HG02571 (cell line): ENCODE measurements around the gene ETV5.

ENCODE experiments used
- ATAC-seq: cut with Tn5 transposase; IDR thresholded peaks from one replicate; pipeline ENCODE4 v1.9.1; 2021; ENCODE audit warnings: mild to moderate bottlenecking, moderate library complexity; ENCODE audit not compliant: unreplicated experiment

Gene ETV5

DNA sequence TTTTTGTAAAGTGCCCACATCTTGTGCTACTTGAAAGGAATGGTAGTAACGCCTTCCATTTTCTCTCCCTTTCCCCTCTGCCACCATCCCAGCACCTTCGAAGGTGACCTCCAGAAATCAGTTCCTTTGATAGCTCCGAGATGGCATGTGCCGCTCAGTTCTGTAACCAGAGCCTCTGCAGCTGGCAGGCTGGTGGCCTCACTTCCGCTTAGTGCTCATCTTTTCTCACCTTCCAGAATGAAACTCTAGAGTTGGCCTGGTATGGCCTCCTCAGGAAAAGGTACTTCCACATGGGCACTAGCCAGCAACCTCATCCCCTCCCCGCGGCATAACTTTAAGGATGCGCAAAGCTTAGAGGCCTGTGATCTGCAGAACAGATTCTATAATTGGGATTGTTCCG, 38.8 kb downstream of the ETV5 start:
- ATAC-seq = no peak

DNA sequence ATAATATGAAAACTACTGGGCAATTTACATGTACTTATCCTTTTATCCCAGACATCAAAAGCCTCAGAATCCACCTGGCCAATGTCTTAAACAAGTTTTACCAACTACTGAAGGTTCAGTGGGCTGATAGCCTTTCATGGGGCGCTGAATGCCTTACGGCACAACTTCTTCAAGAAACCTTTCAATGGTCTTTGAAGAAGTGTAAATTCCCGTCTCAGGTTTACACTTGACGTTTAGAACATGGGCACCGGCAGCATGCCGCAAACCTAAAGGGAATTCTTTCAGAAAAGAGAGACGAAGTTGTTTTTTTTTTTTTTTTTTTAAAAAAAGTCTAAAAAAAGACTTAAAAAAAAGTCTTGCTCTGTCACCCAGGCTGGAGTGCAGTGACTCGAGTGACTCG, 39.7 kb downstream of the ETV5 start:
- no peak for ATAC-seq

DNA sequence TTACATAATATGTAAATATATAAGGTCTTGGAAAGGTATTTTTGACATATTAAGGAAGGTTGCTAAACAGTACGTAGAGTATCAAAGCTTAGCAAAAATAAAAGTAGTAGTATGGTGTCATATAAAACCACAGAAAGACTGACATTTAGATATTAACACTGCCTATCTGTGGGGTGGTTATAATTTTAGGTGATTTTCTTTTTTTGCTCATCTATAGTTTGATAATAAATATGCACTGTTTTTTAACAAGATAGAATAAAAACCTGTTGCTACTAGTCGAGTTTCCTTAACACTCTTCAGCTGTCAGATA, 40.7 kb downstream of the ETV5 start:
- ATAC-seq = no peak

DNA sequence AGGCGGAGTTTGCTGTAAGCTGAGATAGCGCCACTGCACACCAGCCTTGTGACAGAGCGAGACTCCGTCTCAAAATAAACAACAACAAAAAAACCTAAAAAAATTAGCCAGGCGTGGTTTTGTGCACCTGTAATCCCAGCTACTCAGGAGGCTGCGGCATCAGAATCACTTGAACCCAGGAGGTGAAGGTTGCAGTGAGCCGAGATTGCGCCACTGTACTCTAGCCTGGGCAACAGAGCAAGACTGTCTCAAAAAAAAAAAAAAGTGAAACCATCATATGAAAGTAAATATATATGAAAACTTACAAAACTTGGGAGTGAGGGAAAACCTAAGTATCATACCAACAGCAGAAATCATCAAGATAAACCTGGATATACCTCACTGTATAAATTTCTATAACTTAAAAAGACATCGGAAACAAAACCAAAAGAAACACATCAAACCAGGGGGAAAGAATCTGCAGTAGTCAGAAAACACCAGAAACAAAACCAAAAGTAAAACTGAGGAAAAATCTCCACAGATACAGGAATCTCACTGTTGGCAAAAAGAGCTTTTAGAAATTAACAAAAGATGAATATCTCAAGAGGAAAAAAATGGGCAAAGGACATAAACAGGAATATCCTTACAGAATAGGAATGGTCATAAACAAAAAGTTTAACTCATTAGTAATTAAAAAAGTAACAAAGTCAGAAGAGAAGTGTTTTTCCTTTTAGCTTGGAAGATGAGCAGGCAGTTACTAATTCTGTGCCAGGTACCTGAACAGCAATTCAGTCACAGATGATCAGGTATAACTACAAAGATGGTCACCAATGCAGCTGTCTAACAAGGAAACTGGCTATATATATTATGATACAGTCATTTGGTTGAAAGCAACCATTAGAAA, 41.3 kb downstream of the ETV5 start:
- ATAC-seq = no peak

DNA sequence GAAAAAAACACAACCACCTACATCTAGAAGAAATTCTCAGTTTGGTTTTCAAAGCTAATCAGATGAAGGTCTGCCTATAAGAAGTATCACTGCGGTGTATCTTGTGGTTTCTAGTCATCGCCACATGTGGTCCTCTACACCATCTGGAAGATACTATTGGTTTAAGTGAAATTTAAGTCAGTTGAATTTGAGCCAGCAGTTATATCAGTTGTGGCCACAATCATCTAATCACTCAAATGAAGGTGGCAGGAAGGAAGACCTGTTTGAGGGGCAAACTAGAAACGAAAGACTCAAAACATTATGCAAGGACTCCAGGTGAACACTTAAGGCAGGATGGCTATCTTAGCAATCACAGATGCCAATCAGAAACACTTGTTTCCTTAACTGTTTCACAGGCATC, 48.7 kb downstream of the ETV5 start:
- peak; percentile 79 for ATAC-seq

DNA sequence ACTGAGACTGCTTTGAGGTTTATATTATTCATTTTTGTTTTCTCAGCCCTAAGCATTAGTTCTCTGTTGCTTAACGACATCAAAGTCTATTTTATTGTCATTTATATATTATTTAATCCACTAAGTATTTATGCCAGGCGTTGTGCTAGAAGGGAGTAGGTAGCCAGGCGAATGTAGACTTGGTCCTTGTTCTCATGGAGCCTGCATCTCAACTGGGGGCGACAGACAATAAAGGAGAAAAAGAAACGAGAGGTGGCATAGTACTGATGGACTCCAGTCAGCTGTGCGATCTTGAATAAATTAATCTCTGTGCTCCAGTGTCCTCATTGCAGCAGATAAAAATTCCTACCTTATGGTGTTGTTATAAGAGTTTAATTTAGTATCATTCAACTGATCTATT, 49.7 kb downstream of the ETV5 start:
- no peak for ATAC-seq

DNA sequence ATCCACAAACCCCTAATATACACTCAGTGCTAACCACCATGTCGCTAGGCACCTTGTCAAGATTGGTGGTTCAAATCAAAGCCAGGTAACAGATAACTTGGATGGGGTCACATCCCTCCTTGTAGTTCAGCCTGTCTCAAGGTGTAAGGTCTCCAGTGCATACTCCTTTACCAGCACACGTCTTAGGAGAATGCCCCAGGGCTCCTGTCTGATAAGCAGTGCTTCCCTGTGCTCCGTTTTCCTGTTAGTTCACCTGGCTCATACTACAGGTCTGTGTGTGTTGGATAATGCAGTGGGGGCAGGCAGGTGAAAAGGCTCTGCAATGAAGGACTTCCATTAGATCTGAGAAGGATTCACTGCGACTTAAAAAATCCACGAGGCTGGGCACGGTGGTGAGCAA, 50.7 kb downstream of the ETV5 start:
- no peak for ATAC-seq

DNA sequence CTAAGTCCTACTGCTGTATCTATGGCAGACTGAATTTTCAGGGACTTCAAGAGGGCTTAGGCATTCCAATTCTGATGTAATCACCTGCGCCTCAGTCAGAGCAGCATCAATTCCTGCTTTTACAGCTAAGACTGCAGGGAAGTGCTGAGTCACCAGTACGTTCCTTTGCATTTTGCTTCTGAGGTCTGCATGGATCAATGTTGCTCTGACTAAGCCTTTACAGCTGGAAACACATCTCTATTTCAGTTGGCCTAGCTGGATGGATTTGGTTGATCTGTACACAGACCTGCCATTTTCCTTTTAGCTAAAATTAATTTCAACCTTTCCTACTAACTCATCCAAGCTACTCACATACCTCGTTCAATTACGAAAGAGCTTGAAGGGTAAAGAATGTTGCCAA, 51.3 kb downstream of the ETV5 start:
- ATAC-seq = no peak

DNA sequence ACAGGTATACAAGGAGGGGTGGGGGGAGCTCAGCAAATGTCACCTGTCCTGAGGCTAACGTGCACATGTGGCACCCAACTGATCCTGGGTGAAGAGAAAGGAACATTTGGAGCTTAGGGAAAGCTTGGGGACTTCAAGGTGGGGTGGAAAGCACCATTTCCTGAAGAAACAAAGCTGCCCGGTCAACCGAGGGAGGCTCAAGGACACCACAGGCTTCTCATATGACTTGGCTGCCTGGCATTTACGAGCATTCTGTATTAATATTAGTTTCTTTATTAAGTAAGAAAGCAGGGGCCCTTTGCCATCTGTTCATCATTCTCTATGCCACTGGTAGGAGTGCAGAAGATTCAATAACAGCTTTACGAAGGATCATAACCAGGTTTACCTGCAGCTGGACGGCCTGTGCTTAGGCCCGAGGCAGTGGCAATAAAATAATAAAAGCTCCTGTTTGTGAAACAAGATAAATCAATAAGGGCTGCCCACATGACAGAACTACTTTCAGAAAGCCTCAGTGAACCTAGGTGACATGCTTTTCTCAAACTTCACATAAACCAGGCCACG, 54.0 kb downstream of the ETV5 start:
- no peak for ATAC-seq

DNA sequence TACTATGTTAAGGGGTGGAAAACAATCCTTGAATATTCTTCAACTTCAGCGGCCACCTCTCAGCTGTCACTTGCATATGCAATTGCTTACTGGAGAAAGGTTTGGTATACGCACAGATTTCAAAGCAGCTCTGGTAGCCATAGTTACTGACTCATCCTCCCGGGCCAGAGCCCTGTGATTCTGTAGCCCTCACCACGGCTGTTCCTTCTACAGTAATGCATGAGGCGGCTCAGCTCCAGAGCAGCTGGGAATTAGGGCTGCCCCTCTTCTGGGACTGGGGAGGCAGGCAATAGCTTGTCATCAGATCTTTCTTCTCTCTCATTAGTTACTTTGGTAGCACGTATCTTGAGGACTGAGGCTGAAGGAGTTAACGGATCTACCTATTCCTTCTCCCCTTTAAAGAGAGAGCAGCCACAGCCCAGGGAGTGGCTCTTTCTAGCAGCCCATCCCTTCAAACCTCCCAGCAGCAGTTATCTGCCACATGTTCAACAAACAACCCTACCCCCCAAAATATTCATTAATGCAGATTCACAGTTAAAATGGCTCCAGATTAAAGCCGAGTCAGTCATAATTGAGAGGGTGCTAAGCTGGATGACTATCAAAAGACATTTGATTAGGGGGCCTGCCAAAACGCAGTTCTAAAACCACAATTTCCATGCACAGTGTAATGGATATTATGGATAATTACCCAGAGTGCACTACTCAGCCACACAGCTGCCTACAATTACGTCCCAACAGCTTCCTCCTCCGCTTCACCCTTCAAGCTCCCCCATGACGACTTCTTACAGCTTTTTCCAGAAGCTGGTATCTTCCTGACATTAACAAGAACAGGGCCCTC, 54.7 kb downstream of the ETV5 start:
- no peak for ATAC-seq

DNA sequence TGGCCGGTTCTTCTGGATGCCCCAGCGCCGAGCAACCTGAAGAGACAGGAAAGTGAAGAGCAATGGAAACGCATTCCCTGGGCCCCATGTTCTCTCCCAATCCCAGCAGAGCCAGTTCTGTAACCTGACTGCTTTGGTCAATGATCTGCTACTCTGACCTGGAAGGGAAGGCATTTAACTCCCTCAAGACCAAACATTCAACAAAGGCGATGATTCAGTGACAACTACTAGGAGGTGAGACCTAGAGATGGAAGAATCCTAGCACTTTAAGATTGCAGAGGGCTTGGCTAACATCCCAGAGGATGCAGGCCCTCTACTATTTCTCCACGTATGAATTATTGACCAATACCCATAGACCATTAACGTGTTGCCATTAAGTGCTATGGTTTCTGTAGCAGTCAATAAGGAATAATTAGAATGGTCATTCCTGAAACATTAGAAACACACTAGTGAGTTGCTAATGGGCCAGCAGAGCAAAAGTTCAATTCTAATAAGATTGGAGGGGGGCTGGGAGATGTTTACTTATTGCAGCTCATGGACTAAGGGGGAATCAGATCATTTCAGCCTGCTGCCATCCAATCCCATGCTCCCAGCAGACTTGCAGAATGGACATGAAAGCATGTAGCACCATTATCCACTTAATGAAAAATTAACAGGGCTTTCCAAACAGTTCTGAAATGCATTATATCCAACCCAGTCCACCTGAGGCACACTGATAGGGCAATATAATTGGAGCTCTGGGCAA, 56.6 kb downstream of the ETV5 start:
- no peak for ATAC-seq

DNA sequence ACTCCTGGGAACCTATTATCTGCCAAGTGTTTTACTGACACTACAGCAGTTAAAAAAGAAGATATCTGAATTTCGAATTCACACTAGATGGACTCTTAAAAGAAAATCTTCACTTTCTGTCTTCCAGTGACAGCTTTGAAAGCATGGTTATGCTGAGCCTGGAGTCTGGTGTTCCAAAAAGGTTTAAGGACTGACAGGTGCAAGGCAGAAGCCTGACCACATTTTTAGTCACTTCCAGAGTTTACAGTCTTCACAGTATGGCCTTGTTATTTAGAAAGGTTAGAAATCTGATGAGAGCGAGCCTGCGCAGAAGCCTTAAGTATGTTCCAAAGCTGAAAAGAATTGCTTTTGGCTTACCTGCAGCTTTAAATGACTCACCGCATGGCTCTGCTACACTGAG, 59.9 kb downstream of the ETV5 start:
- no peak for ATAC-seq

DNA sequence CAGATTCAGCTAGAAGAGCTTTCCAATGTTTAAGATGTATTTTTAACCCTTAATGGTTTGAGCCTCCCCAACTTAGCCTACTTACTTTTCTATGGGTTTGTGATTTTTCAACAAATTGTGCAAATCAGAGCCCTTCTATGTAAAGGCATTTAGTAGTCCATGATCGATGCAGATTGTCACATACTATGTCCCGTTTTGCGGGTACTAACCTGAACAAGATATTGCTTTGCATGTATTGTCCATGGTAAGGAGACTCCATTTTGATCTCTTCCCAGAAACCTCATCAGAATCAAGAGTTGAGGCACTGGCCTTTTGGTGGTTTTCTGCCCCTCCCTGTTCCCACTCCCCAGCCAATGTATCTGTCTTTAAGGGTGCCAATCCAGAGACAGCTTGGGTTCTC, 60.8 kb downstream of the ETV5 start:
- no peak for ATAC-seq

DNA sequence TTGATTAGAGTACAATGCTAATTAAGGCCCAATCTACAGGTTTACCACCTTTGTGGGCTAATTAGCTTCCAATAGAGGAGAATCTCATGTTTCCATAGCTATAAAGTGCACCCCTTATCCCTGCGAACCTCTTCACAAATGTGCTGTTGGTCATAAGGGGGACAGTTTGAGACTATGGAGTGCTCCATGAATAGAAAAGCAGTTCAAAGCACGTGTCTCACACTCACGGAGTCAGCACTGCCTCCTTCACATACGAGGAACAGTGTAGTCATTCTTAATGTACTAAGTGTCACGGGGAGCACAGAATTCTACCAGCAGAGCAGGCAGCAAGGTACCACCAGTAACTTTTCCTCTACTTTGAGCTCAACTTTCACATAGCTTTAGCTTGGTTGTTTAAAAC, 62.1 kb downstream of the ETV5 start:
- ATAC-seq = no peak

DNA sequence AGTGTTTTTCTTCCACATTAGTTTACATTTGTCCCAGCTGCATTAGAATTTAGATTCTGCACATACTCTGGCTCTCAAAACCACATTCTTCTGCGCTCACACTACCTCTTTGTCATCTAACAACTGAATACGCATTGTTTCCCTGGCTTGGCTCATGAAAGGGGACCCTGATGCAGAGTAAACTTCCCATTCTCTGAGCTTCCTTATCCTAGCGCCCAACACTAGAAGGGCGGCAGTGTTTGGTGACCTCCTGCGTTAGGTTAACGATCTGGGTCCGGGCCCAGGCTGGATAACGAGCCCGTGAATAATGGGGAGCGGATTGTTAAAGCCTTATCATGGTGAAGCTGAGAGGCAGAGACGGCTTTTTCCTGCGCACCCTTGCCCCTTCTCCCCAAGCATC, 63.9 kb downstream of the ETV5 start:
- ATAC-seq = no peak

DNA sequence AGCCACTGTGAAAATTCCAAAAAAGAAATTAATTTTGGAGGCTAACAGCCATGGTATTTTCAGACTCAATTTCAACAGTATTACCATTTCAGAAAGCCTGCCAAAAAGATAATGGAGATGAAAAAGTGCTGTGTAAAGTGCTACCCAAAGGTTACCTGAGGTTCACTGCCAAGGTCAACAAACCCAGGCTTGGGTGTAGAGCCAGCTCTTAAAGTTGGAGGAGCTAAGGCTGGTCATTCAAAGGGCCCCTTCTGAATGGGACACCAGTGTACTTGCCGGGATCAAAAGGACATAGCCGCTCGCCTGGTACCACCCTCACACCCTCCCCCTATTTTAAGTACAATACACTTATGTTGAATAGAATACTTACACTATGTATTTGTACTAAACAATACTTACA, 64.5 kb downstream of the ETV5 start:
- no peak for ATAC-seq

DNA sequence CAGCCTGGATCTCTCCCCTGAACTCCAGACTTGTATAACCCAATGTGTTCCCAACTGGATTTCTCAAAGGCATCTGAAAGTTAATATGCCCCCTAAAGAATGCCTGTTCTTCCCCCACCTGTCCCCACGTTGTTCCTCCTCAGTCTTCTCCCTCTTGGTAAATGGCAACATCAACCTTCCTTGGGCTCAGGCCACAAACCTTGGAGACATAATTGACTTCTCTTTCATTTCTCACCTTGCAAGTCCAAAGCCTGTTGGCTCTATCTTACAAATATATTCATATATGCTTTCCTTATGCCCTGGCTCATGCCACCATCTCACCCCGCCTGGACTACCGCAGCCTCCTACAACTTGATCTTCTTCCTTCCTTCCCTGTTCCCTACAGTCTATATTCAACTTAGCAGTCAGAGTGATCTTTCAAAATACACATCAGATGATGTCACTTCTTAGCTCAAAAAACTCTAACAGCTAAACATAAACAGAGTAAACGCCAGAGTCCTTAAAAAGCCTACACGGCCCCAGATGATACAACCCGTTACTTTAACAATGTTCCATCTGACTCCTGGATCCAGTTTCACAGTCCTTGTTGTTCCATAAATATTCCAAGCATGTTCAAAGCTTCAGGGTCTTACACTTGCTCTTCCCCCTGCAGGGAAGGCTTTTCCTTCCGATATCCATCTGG, 66.2 kb downstream of the ETV5 start:
- no peak for ATAC-seq

DNA sequence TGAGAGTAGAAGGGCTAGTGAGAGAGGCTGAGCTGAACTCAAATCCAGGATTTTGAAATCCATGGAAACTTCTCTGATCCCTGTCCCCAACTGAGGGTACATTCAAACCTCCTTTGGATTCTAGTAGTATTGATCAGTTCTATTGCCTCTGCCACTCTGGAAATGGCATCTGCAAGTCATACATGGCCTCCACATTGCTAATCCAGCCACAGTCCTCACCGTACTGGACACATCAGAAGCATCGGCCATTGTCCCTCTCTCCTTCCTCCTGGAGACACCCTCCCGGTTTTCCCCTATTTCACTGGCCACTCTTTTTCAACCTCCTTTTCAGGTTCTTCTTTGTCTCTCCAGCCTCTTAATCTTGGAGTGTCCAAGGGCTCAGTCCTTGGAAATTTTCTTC, 66.9 kb downstream of the ETV5 start:
- no peak for ATAC-seq

DNA sequence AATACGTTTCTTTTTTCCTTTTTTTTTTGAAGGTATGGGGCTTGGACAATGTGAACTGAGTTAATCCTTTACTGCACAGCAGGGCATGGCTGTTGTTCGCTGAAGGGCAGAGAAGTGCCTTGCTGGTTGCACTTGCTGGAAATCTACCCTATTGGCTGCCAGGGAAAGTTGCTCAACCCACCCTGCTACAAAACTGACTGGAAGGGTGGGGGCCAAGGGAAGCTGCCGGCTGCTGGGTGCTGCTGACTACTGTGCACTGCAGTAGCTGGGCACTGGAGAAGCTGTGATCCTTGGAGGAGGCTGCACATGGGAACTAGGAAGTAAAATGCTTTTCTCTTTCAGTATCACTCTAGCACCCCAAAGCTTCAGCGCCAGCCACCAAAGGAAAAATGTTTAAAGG, 70.5 kb downstream of the ETV5 start:
- no peak for ATAC-seq

DNA sequence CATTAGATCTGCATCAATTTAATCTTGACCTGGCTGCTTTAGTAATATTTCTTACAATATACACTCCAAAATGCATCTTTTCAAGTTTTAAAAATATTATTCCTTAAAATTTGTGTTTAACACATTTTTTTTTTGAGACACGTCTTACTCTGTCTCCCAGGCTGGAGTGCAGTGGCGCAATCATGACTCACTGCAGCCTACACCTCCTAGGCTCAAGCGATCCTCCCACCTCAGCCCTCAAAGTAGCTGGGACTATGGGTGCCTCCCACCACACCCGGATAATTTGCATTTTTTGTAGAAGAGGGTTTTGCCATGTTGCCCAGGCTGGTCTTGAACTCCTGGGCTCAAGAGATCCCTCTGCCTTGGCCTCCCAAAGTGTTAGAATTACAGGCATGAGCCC, 73.6 kb downstream of the ETV5 start:
- ATAC-seq = no peak

DNA sequence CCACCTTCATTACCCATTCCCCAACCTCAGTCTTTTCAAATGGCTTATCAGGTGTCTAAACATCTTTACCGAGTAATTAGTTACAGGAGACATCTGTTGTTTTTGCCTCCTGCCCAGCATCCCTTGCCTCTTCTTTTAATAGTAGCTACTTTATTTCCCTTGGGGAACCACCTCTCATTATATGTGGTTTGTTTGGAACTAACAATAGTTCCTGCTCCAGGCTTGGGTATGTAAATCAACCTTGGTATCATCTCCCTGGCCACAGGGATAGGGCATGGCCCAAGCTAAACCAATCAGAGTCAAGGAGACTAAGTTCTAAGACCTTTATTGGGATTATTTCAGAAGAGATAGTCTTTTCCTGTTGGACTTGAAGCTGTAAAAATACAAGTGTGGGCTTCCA, 76.6 kb downstream of the ETV5 start:
- ATAC-seq = no peak
